ENCODE data around the gene LRFN2. TPM values are rescaled to one million over a fixed set of nuclear protein-coding genes. Genes with fewer than 3 reads are reported as not detected.

LRFN2 gene
- polyA plus RNA-seq, 1 donor (not counting 4 experiments of a cell fraction or from before 2014, with no cell fraction given), result not detected

- Histone ChIP-seq H3K27ac (ENCODE audit: control insufficient read depth, insufficient read depth, low read length) (no peak overlapping the region), H3K4me3 (ENCODE audit: control insufficient read depth in 2 of 3, extremely low read depth in 1 of 3, insufficient read depth in 2 of 3, low read depth in 1 of 3, low read length in 3 of 3) (no peak overlapping the region), H3K9me3 (ENCODE audit: control insufficient read depth, low read depth, low read length) (no peaks in the 10 kb centered on the region), H3K36me3 (ENCODE audit: control insufficient read depth in 2 of 2, extremely low read depth in 1 of 2, insufficient read depth in 2 of 2, low read length in 2 of 2) (no peaks in the 10 kb centered on the region), H3K4me1 (ENCODE audit: control insufficient read depth, extremely low read depth, insufficient read depth, low read length) (peaks cover 4% of the 10 kb centered on the region), H3K9ac (ENCODE audit: control insufficient read depth, extremely low read depth, insufficient read depth, low read length) (no peak overlapping the region), H4K20me1 (ENCODE audit: control insufficient read depth, extremely low read depth, insufficient read depth, low read length) (no peaks in the 10 kb centered on the region), H3K79me2 (ENCODE audit: control insufficient read depth, insufficient read depth, low read length) (no peaks in the 10 kb centered on the region), H3K4me2 (ENCODE audit: control insufficient read depth, extremely low read depth, insufficient read depth, low read depth, low read length) (no peak overlapping the region), H2AFZ (ENCODE audit: control insufficient read depth, low read length) (no peak overlapping the region), H3K9me1 (ENCODE audit: control insufficient read depth, extremely low read depth, insufficient read depth, low read length) (no peaks in the 10 kb centered on the region), H3K27me3 (ENCODE audit: control insufficient read depth, extremely low read depth, insufficient read depth, low read length) (peaks cover 51% of the 10 kb centered on the region)
- TF ChIP-seq EZH2 (IDR thresholded peaks at IDR 0.05; ENCODE audit: low read length), result no peak
- no peak for TF ChIP-seq CTCF (optimal IDR thresholded peaks at IDR 0.05 in 1 of 3, IDR thresholded peaks at IDR 0.05 in 1 of 3, conservative IDR thresholded peaks at IDR 0.05 in 1 of 3; ENCODE audit: extremely low read depth in 1 of 3, insufficient read depth in 2 of 3, low read length in 3 of 3)
- FAIRE-seq (no peak), DNase-seq (ENCODE audit: low read depth, low spot score) (no peak)
- dilution Hi-C loops (cut with MboI; ENCODE audit: extremely low pct_ligation_motif_present, low sequenced_read_pairs), result no loop called here
Measured at GRCh38 chr6:40585223-40585622, 1.9 kb downstream of the LRFN2 start.

GRCh38 chr6:40584741-40585140, 2.4 kb downstream of the LRFN2 start:
- no peak overlapping the region for H3K27ac ChIP-seq (ENCODE audit: control insufficient read depth, insufficient read depth, low read length)
- TF ChIP-seq CTCF (optimal IDR thresholded peaks at IDR 0.05 in 1 of 3, IDR thresholded peaks at IDR 0.05 in 1 of 3, conservative IDR thresholded peaks at IDR 0.05 in 1 of 3; ENCODE audit: extremely low read depth in 1 of 3, insufficient read depth in 2 of 3, low read length in 3 of 3) (no peak), EZH2 (IDR thresholded peaks at IDR 0.05; ENCODE audit: low read length) (no peak)
- peaks cover 4% of the 10 kb centered on the region for H3K4me1 ChIP-seq (ENCODE audit: control insufficient read depth, extremely low read depth, insufficient read depth, low read length)
- DNase-seq (ENCODE audit: low read depth, low spot score), result no peak
- peaks cover 51% of the 10 kb centered on the region for H3K27me3 ChIP-seq (ENCODE audit: control insufficient read depth, extremely low read depth, insufficient read depth, low read length)
- H3K9me3 ChIP-seq (ENCODE audit: control insufficient read depth, low read depth, low read length), result no peaks in the 10 kb centered on the region
- H3K4me3 ChIP-seq (ENCODE audit: control insufficient read depth in 2 of 3, extremely low read depth in 1 of 3, insufficient read depth in 2 of 3, low read depth in 1 of 3, low read length in 3 of 3), result no peak overlapping the region
- no peak overlapping the region for H2AFZ ChIP-seq (ENCODE audit: control insufficient read depth, low read length)
- no peak overlapping the region for H3K9ac ChIP-seq (ENCODE audit: control insufficient read depth, extremely low read depth, insufficient read depth, low read length)
- H3K79me2 ChIP-seq (ENCODE audit: control insufficient read depth, insufficient read depth, low read length), result no peaks in the 10 kb centered on the region
- FAIRE-seq, result no peak
- no peak overlapping the region for H3K4me2 ChIP-seq (ENCODE audit: control insufficient read depth, extremely low read depth, insufficient read depth, low read depth, low read length)
- no peaks in the 10 kb centered on the region for H4K20me1 ChIP-seq (ENCODE audit: control insufficient read depth, extremely low read depth, insufficient read depth, low read length)
- H3K9me1 ChIP-seq (ENCODE audit: control insufficient read depth, extremely low read depth, insufficient read depth, low read length), result no peaks in the 10 kb centered on the region
- dilution Hi-C loops (cut with MboI; ENCODE audit: extremely low pct_ligation_motif_present, low sequenced_read_pairs), result no loop called here
- no peaks in the 10 kb centered on the region for H3K36me3 ChIP-seq (ENCODE audit: control insufficient read depth in 2 of 2, extremely low read depth in 1 of 2, insufficient read depth in 2 of 2, low read length in 2 of 2)
